Measurements from ENCODE around the gene SMCO2. TPM values are rescaled to one million over a fixed set of nuclear protein-coding genes. Genes with fewer than 3 reads are reported as not detected.

Gene SMCO2
- total RNA-seq, 2 donors from 2014 or later, result 0.31 to 1.0 TPM

GRCh38 chr12:27537855-27538675 lies 91.5 kb downstream of the SMCO2 start:
- H3K27ac ChIP-seq (ENCODE audit: low read depth, low read length), result no peak overlapping the region
- H3K9me3 ChIP-seq (ENCODE audit: control insufficient read depth, low read length), result no peaks in the 10 kb centered on the region
- Mint-ChIP-seq H3K36me3 (ENCODE audit: low read depth) (peaks cover 24% of the 10 kb centered on the region), H3K4me3 (no peak overlapping the region), H3K27ac (no peak overlapping the region), H3K4me1 (peaks cover 42% of the 10 kb centered on the region), H3K9me3 (no peaks in the 10 kb centered on the region), H3K27me3 (ENCODE audit: insufficient read depth) (no peaks in the 10 kb centered on the region)
- DNase-seq, result no peak
- WGBS, 2 experiments (ENCODE audit: insufficient coverage in 1 of 2, insufficient read length in 1 of 2), result 97% methylated on average over 6 to 8 of the region's 8 CpGs
- peaks cover 3% of the 10 kb centered on the region for H3K4me1 ChIP-seq (ENCODE audit: control insufficient read depth, insufficient read depth, low read length)
- H3K9ac ChIP-seq (ENCODE audit: extremely low read depth, low read length, poor library complexity, severe bottlenecking), result no peak overlapping the region
- no peaks in the 10 kb centered on the region for H3K27me3 ChIP-seq (ENCODE audit: control insufficient read depth, insufficient read depth, low read length, poor library complexity, severe bottlenecking)
- H3K4me3 ChIP-seq (ENCODE audit: low read length), result no peak overlapping the region
- H3K36me3 ChIP-seq (ENCODE audit: control insufficient read depth, insufficient read depth, low read length), result peaks cover 21% of the 10 kb centered on the region
- no peak for TF ChIP-seq CTCF (conservative IDR thresholded peaks at IDR 0.05)

GRCh38 chr12:27539191-27539631 lies 92.7 kb downstream of the SMCO2 start:
- H3K27me3 Mint-ChIP-seq (ENCODE audit: insufficient read depth), result no peaks in the 10 kb centered on the region
- H3K27ac Mint-ChIP-seq, result peak overlapping the region; percentile 29
- peaks cover 21% of the 10 kb centered on the region for H3K36me3 ChIP-seq (ENCODE audit: control insufficient read depth, insufficient read depth, low read length)
- no peaks in the 10 kb centered on the region for H3K27me3 ChIP-seq (ENCODE audit: control insufficient read depth, insufficient read depth, low read length, poor library complexity, severe bottlenecking)
- peaks cover 34% of the 10 kb centered on the region for H3K4me1 Mint-ChIP-seq
- WGBS, 2 experiments (ENCODE audit: insufficient coverage in 1 of 2, insufficient read length in 1 of 2), result 84 to 100% methylated on average over 2 to 4 of the region's 4 CpGs
- peaks cover 3% of the 10 kb centered on the region for H3K4me1 ChIP-seq (ENCODE audit: control insufficient read depth, insufficient read depth, low read length)
- H3K36me3 Mint-ChIP-seq (ENCODE audit: low read depth), result peaks cover 27% of the 10 kb centered on the region
- no peak overlapping the region for H3K4me3 ChIP-seq (ENCODE audit: low read length)
- no peak overlapping the region for H3K9ac ChIP-seq (ENCODE audit: extremely low read depth, low read length, poor library complexity, severe bottlenecking)
- DNase-seq, result no peak
- H3K9me3 ChIP-seq (ENCODE audit: control insufficient read depth, low read length), result no peaks in the 10 kb centered on the region
- H3K9me3 Mint-ChIP-seq, result peaks cover 2% of the 10 kb centered on the region
- H3K4me3 Mint-ChIP-seq, result no peak overlapping the region
- no peak overlapping the region for H3K27ac ChIP-seq (ENCODE audit: low read depth, low read length)
- TF ChIP-seq CTCF (conservative IDR thresholded peaks at IDR 0.05), result no peak

GRCh38 chr12:27541031-27541719 lies 94.6 kb downstream of the SMCO2 start:
- TF ChIP-seq CTCF (conservative IDR thresholded peaks at IDR 0.05), result no peak
- Histone ChIP-seq H3K9me3 (ENCODE audit: control insufficient read depth, low read length) (no peaks in the 10 kb centered on the region), H3K9ac (ENCODE audit: extremely low read depth, low read length, poor library complexity, severe bottlenecking) (peak overlapping the region; percentile 4), H3K27me3 (ENCODE audit: control insufficient read depth, insufficient read depth, low read length, poor library complexity, severe bottlenecking) (no peaks in the 10 kb centered on the region), H3K27ac (ENCODE audit: low read depth, low read length) (no peak overlapping the region), H3K4me1 (ENCODE audit: control insufficient read depth, insufficient read depth, low read length) (peaks cover 3% of the 10 kb centered on the region), H3K36me3 (ENCODE audit: control insufficient read depth, insufficient read depth, low read length) (peaks cover 7% of the 10 kb centered on the region), H3K4me3 (ENCODE audit: low read length) (no peak overlapping the region)
- Mint-ChIP-seq H3K9me3 (peaks cover 6% of the 10 kb centered on the region), H3K27me3 (ENCODE audit: insufficient read depth) (no peaks in the 10 kb centered on the region), H3K4me1 (peaks cover 31% of the 10 kb centered on the region), H3K4me3 (no peak overlapping the region), H3K27ac (peak overlapping the region; percentile 63), H3K36me3 (ENCODE audit: low read depth) (peaks cover 20% of the 10 kb centered on the region)
- WGBS, 2 experiments (ENCODE audit: insufficient coverage in 1 of 2, insufficient read length in 1 of 2), result 70 to 85% methylated on average over 3 to 8 of the region's 8 CpGs
- DNase-seq, result peak; percentile 87

All from endodermal cell (in vitro differentiated cells).